Left lobe of liver (tissue), 2 donors: ENCODE measurements around the gene RPS6KA4. TPM values are rescaled to one million over a fixed set of nuclear protein-coding genes. Genes with fewer than 3 reads are reported as not detected.
A peak's percentile ranks its signal among the peaks of the same experiment; 100 is the strongest.

Source experiments
- ATAC-seq: fragments of 200-7000 bp; cut with Tn5 transposase; one replicate; pipeline ENCODE4 v1.9.1; 2020; ENCODE audit warnings: mild to moderate bottlenecking, moderate library complexity
- DNase-seq: peaks from one replicate; pipeline ENCODE4 v3.0.0-alpha.2; 2020; ENCODE audit warnings: low spot score
- total RNA-seq: library from RNA; stranded (reverse); gene quantifications from one replicate; pipeline ENCODE4 v1.2.1, GENCODE V29; 2021
- donor health status: DM: no; HTN: no; CAD: no; lungs with moderate emphysema.
- donor health status: DM: no; HTN: yes; CAD: no.

The RPS6KA4 gene
- total RNA-seq, 1 donor from 2014 or later: 9.8 TPM

DNA sequence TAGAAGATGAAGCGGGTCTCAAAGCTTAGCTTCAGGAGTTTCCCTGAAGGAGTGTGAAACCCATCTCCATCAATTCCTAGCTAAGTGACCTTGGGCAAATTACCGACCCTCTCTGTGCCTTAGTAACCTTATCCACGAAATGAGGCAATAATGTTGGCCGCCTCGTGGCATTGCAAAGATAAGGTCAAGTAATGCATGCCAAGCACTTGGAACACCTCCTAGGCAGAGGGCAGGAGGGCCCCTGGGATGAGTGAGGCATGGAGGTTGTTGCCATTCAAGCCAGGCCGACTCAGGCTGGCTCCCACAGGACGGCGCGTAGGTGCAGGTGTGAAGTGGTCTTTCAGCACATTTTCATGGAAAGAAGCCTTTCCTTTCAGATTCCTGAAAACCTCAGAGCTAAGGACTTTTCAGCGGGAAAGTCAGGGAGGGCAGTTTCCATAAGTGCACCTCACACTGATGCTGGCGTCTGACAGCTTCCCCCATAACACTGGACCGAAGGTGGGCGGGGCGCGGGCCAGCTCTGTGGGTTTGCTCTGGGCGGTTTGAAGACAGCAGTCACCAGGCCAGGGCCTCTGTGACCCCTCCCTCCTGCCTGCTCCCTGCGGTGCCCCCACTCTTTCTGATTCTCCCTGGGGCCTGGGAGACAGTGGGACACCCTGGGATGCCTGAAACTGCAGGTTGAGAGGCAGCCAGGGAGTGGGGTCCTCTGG lies 25.2 kb downstream of the RPS6KA4 start:
- ATAC-seq (no peak), DNase-seq (no peak)

GRCh38 chr11:64384981-64385944 lies 26.3 kb downstream of the RPS6KA4 start:
- peak; percentile 24 for ATAC-seq

DNA sequence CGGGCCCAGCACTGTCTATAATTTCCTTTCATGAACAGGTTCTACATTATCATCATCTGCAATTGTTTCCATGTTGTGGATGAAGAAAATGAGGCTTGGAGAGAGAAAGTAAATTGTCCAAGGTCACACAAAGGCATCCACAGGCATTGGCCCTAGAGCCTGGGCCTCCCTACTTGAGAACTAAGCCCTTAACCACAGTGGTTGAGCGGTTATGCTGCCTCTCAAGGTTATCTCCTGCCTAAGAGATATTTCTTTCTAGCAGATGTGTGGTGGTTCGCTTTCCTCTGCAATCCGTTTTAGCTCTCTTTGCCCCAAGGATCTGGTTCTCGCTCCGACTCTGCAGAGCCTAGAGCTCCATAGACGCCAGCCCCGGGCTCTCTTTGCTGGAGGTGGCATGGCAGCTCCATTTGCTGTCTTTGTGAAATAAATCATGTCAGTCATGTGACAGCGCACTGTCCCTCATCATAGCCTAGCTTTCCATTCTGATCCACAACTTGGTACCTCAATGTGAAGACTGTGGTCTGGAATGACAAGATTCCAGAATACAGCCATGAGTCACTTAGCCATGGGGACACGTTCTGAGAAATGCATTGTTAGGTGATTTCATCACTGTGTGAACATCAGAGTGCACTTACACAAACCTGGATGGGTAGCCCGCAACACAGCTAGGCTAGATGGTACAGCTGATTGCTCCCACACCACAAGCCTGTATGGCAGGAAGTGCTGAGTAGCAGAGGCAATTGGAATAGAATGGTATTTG lies 27.2 kb downstream of the RPS6KA4 start:
- ATAC-seq (no peak), DNase-seq (no peak)

More at GRCh38 chr11:64384981-64385944, 26.3 kb downstream of the RPS6KA4 start:
- no peak for DNase-seq

DNA sequence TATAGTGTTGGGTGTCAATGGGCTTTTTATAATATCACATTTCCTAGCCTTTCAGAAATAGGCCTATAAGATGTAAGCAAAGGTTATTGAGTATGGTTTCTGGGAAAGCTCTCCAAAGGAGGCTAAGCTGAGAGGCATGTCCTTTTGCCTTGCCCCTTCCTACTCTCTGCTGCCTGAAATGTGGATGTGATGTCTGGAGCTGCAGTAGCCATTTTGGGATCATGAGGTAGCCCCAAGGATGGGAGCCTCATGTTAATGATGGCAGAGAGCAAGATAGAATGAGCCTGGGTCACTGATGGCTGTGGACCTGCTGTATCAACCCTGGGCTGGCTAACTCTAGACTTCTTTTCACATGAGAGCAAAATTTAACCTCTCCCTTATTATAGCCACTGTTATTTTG lies 29.0 kb downstream of the RPS6KA4 start:
- ATAC-seq: no peak

GRCh38 chr11:64388894-64389293 lies 29.9 kb downstream of the RPS6KA4 start:
- ATAC-seq (no peak), DNase-seq (no peak)

More for the DNA sequence above, 29.0 kb downstream of the RPS6KA4 start:
- no peak for DNase-seq

DNA sequence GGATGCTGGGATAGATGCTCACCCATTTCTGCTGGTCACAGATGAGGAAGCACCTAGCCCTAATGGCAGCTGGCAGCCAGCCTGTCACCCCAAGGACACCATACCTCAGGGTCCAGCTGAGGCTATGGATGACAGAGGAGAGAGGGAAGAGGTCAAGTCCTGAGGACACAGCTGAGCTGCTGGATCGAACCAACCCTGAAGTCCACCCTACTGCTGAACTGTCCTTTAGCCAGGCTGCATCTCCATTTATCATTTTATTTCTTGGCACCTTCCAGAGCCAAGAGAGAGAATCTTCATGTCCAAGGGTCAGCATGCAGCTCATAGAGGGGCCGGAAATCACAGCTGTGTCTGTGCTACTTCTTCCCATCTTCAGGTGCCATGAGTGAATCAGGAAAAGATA lies 30.9 kb downstream of the RPS6KA4 start:
- no peak for ATAC-seq
- DNase-seq: no peak

- ATAC-seq (no peak), DNase-seq (no peak)
Observed at GRCh38 chr11:64390558-64390957, 31.6 kb downstream of the RPS6KA4 start.

DNA sequence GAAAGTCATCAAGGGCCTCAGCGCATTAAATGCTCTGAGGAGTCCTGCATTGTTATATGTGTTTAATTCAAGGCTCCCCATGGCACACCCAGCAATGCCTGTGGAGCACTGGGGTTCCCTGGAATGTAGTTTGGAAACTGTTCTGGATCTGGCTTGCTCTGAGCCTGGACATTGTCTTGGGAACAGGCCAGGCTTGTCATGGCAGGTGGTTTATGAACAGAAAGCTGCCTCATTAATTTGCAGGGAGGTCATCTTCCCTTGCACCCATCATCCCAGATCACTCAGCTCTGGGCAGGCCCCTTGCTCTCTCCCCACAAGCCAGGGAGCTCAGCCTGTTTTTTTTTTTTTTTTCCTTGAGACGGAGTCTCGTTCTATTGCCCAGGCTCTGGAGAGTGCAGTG lies 32.9 kb downstream of the RPS6KA4 start:
- ATAC-seq (no peak), DNase-seq (no peak)

- DNase-seq (no peak), ATAC-seq (peak; percentile 46)
Observed at GRCh38 chr11:64395545-64396078, 36.6 kb downstream of the RPS6KA4 start.

- no peak for DNase-seq
- peak; percentile 42 for ATAC-seq
Observed at GRCh38 chr11:64396079-64396591, 37.2 kb downstream of the RPS6KA4 start.

DNA sequence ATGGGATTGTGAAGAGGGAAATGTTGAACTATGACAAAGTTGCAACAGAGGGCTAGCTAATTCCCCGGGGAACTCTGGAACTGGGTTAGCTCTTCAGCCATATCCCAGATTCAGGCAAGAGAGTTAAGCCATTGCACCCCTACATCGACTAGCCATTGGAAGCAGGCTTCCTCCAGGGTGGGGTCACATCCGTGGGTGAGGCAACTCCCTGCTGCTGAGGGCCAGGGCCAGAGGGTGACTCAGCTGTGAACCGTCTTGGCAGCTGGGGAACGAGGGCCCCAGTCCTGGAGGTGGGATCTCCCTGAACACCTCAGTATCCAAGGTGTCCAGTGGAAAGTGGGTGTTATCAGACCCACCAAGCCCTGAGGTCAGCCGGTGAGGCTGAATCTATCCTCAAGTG lies 41.1 kb downstream of the RPS6KA4 start:
- ATAC-seq (peak; percentile 20), DNase-seq (no peak)

DNA sequence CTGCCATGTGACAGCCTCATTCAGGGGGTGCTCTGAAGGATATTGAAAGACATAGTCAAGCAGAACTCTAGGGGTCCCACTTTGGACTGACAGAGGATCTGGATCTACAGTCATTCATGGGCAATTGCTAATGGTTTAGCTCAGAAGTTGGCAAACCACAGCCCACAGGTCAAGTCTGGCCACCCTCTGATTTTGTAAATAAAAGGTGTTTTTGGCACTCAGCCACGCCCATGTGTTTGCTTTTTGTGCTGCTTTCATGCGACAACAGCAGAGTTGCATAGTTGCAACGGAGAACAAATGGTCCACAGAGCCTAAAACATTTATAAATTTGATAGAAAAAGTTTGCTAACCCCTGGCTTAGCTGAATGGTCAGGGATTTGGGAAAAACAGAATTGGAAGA lies 41.7 kb downstream of the RPS6KA4 start:
- DNase-seq (no peak), ATAC-seq (peak; percentile 43)

DNA sequence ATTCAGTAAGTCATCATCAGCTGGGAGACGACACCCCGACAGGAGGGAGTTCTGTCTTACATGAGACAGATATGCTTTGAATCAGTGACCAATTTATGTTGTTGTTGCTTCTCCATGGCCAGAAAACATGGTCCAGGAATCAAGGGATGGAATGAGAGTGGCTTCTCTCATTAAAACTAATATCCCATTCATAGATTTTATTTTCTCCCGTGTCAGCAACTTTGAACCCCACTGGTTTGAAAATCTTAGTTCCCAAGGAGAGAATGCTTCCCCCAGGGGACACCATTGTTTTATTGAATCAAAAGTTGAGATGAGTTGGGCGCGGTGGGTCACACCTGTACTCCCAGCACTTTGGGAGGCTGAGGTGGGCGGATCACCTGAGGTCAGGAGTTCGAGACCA lies 42.8 kb downstream of the RPS6KA4 start:
- ATAC-seq: no peak

GRCh38 chr11:64403106-64403505 lies 44.1 kb downstream of the RPS6KA4 start:
- ATAC-seq: no peak

More for the DNA sequence above, 42.8 kb downstream of the RPS6KA4 start:
- no peak for DNase-seq

DNA sequence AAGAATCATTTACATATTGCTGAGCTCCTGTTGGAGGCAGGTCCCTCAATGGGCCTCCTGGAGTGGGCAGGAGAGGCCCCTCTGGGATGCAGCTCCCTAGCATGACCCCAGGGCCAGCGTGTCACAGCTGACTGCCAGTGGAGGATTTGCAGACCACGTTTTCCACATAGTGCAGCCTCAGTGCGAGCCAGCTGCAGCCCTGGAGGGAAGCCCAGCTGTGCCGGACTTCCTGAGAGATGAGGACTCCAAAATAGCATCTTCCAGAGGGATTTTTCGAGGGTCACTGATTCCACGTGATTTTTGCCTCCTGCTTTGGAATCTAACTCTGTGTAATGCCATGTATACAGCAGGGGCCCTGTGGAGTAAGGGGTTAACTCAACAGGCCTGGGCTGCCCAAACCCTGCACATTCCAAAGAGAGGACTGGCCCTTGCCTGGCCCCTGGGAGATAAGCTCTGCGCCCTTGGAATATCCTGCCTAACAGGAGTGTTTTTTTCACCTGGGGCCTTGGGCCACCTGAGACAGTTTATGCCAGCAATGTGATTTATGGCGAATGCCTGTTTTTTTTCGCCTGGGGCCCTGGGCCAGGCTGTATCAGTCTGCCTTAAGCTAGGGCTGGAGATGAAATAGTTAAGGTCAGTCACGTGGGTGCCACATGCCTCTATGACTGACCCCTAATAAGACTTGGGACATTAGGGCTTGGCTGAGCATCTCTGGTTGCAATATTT lies 47.4 kb downstream of the RPS6KA4 start:
- DNase-seq (no peak), ATAC-seq (peak; percentile 39)

More at GRCh38 chr11:64403106-64403505, 44.1 kb downstream of the RPS6KA4 start:
- no peak for DNase-seq

- ATAC-seq (no peak), DNase-seq (no peak)
Observed at GRCh38 chr11:64407221-64407620, 48.3 kb downstream of the RPS6KA4 start.

GRCh38 chr11:64407630-64408029 lies 48.7 kb downstream of the RPS6KA4 start:
- no peak for ATAC-seq
- DNase-seq: no peak

DNA sequence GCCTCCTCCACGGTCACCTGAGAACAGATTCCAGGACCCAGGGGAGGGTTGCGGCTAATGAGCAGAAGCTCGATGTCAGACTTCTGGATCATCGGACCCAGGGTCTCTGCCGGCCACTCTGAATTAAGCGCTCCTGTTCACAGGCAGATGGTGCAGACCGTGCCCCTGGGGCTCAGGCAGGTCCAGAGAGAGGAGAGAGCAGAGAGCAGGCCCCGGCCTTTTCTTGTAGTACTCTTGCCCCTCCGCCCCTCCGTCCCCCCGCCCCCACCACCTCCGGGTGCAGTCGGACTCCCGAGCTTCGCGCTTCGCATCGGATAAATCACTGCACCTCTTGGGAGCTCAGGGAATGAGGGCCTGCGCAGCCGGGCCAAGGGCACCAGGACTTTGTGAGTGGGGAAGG lies 50.3 kb downstream of the RPS6KA4 start:
- ATAC-seq (no peak), DNase-seq (no peak)

- DNase-seq (no peak), ATAC-seq (peak; percentile 46)
Observed at GRCh38 chr11:64409707-64410403, 50.9 kb downstream of the RPS6KA4 start.
